Keratinocyte (primary cell): ENCODE data around the gene ZNF57. TPM values are rescaled to one million over a fixed set of nuclear protein-coding genes. Genes with fewer than 3 reads are reported as not detected.

Experiments used
- DNase-seq: peaks from one replicate; pipeline ENCODE4 v3.0.0-alpha.2; 2011; ENCODE audit warnings: low read depth, missing footprints, low spot score
- FAIRE-seq: peaks from 2 replicates; lab custom pipeline; 2011; peaks lifted over from hg19 to GRCh38; lab: Jason Lieb, UNC
- H2AFZ ChIP-seq: 2 replicates; pipeline ENCODE4 v1.6.0; 2012; ENCODE audit warnings: low read length, control low read depth, inconsistent platforms; ENCODE audit not compliant: control insufficient read depth
- H3K27ac ChIP-seq: 2 replicates; pipeline ENCODE4 v1.5.1; 2011; ENCODE audit warnings: low read length; ENCODE audit not compliant: control insufficient read depth, insufficient read depth
- H3K27me3 ChIP-seq: 3 replicates; pipeline ENCODE4 v1.6.0; 2011; ENCODE audit warnings: low read length; ENCODE audit not compliant: control insufficient read depth, insufficient read depth; ENCODE audit errors: extremely low read depth
- H3K36me3 ChIP-seq, 2 experiments: 2 replicates in 1 of 2; 3 replicates in 1 of 2; pipeline ENCODE4 v1.5.1; 2011; ENCODE audit warnings: low read length in 2 of 2, mild to moderate bottlenecking in 1 of 2; ENCODE audit not compliant: control insufficient read depth in 2 of 2, insufficient read depth in 2 of 2; ENCODE audit errors: extremely low read depth in 1 of 2
- H3K4me1 ChIP-seq: 3 replicates; pipeline ENCODE4 v1.5.1; 2011; ENCODE audit warnings: low read length; ENCODE audit not compliant: control insufficient read depth, insufficient read depth; ENCODE audit errors: extremely low read depth
- H3K4me2 ChIP-seq: 3 replicates; pipeline ENCODE4 v1.6.0; 2011; ENCODE audit warnings: low read depth, low read length; ENCODE audit not compliant: control insufficient read depth, insufficient read depth; ENCODE audit errors: extremely low read depth
- H3K4me3 ChIP-seq, 3 experiments: fragments of 200-600 bp in 1 of 3; sonication (generic) in 1 of 3; 2 replicates in 2 of 3; 3 replicates in 1 of 3; pipeline ENCODE4 v1.5.1; 2011 to 2016; ENCODE audit warnings: low read length in 3 of 3, mild to moderate bottlenecking in 3 of 3, control low read depth in 2 of 3, inconsistent platforms in 1 of 3, low read depth in 1 of 3, mixed read lengths in 1 of 3, mixed run types in 1 of 3, moderate library complexity in 1 of 3; ENCODE audit not compliant: control insufficient read depth in 2 of 3, insufficient read depth in 2 of 3; ENCODE audit errors: extremely low read depth in 1 of 3
- H3K79me2 ChIP-seq: 2 replicates; pipeline ENCODE4 v1.6.0; 2012; ENCODE audit warnings: low read length; ENCODE audit not compliant: control insufficient read depth, insufficient read depth
- H3K9ac ChIP-seq: 3 replicates; pipeline ENCODE4 v1.6.0; 2011; ENCODE audit warnings: low read length; ENCODE audit not compliant: control insufficient read depth, insufficient read depth; ENCODE audit errors: extremely low read depth
- H3K9me1 ChIP-seq: 3 replicates; pipeline ENCODE4 v1.6.0; 2011; ENCODE audit warnings: low read length; ENCODE audit not compliant: control insufficient read depth, insufficient read depth; ENCODE audit errors: extremely low read depth
- H3K9me3 ChIP-seq: 2 replicates; pipeline ENCODE4 v1.5.1; 2012; ENCODE audit warnings: low read depth, low read length; ENCODE audit not compliant: control insufficient read depth
- H4K20me1 ChIP-seq: 3 replicates; pipeline ENCODE4 v1.6.0; 2011; ENCODE audit warnings: low read length; ENCODE audit not compliant: control insufficient read depth, insufficient read depth; ENCODE audit errors: extremely low read depth
- CTCF ChIP-seq, 3 experiments: IDR thresholded peaks in 1 of 3; conservative IDR thresholded peaks in 1 of 3; optimal IDR thresholded peaks in 1 of 3; 2 replicates in 2 of 3; 3 replicates in 1 of 3; pipeline versions ENCODE3 to v1.5.1; 2011; ENCODE audit warnings: low read length in 3 of 3, mild to moderate bottlenecking in 3 of 3, moderate library complexity in 2 of 3, control low read depth in 1 of 3, inconsistent platforms in 1 of 3; ENCODE audit not compliant: insufficient read depth in 2 of 3; ENCODE audit errors: extremely low read depth in 1 of 3
- EZH2 ChIP-seq: IDR thresholded peaks from one replicate; pipeline ENCODE4 v1.6.1; 2012; ENCODE audit warnings: inconsistent platforms, mild to moderate bottlenecking, low read length, moderate library complexity
- dilution Hi-C: fragments of 300-500 bp; cut with MboI; formaldehyde crosslinking; loops from one replicate; pipeline ENCODE4 v1.7.0; 2020; ENCODE audit warnings: low sequenced_read_pairs; ENCODE audit not compliant: extremely low pct_ligation_motif_present
- polyA plus RNA-seq, 5 experiments: library from polyadenylated mRNA; depleted of rRNA in 3 of 5; stranded (reverse) in 3 of 5; stranded (forward) in 1 of 5; unstranded in 1 of 5; fragments of >200 nt; gene quantifications; 1 replicate in 1 of 5; 2 replicates in 3 of 5; 3 replicates in 1 of 5; pipeline versions ENCODE4 v1.2.1 to v1.2.3, GENCODE V29; 2011 to 2012; ENCODE audit warnings: missing spikeins in 2 of 5, low read depth in 1 of 5, low replicate concordance in 1 of 5

ZNF57 gene
- polyA plus RNA-seq, 1 donor (not counting 4 experiments of a cell fraction or from before 2014, with no cell fraction given), result 9.7 TPM

- dilution Hi-C loops, result no loop called here
- no peak for FAIRE-seq
These were observed 34.2 kb upstream of the ZNF57 start for GRCh38 chr19:2866495-2867024.

GRCh38 chr19:2867025-2867991, 33.4 kb upstream of the ZNF57 start, which contains the start of gene ZNF556:
TSS of gene ZNF556 (plus strand) at chr19:2867335. CDS start at chr19:2867422, 87 bp downstream.
- TF ChIP-seq EZH2 (no peak), CTCF (optimal IDR thresholded peaks at IDR 0.05 in 1 of 3, IDR thresholded peaks at IDR 0.05 in 1 of 3, conservative IDR thresholded peaks at IDR 0.05 in 1 of 3; ENCODE audit: extremely low read depth in 1 of 3, insufficient read depth in 2 of 3, low read length in 3 of 3) (no peak)
- no peak within 1 kb of the TSS for H3K27ac ChIP-seq
- no peaks in the 10 kb centered on the region for H3K9me1 ChIP-seq
- FAIRE-seq (no peak), DNase-seq (no peak)
- H3K9me3 ChIP-seq, result no peaks in the 10 kb centered on the region
- no peak within 1 kb of the TSS for H3K9ac ChIP-seq
- dilution Hi-C loops, result no loop called here
- H3K4me1 ChIP-seq, result no peaks in the 10 kb centered on the region
- H4K20me1 ChIP-seq, result no peaks in the 10 kb centered on the region
- no peaks in the 10 kb centered on the region for H3K79me2 ChIP-seq
- H3K4me2 ChIP-seq, result no peak within 1 kb of the TSS
- H3K36me3 ChIP-seq, result no peaks in the 10 kb centered on the region
- no peak within 1 kb of the TSS for H2AFZ ChIP-seq
- no peaks in the 10 kb centered on the region for H3K27me3 ChIP-seq
- no peak within 1 kb of the TSS for H3K4me3 ChIP-seq

More at GRCh38 chr19:2866495-2867024, 34.2 kb upstream of the ZNF57 start:
- Histone ChIP-seq H2AFZ (no peak overlapping the region), H3K9me1 (no peaks in the 10 kb centered on the region), H3K36me3 (no peaks in the 10 kb centered on the region), H3K9me3 (no peaks in the 10 kb centered on the region), H3K9ac (no peak overlapping the region), H3K27ac (no peak overlapping the region), H3K79me2 (no peaks in the 10 kb centered on the region), H4K20me1 (no peaks in the 10 kb centered on the region), H3K4me2 (no peak overlapping the region), H3K4me3 (no peak overlapping the region), H3K4me1 (no peaks in the 10 kb centered on the region), H3K27me3 (no peaks in the 10 kb centered on the region)
- no peak for DNase-seq
- TF ChIP-seq EZH2 (no peak), CTCF (optimal IDR thresholded peaks at IDR 0.05 in 1 of 3, IDR thresholded peaks at IDR 0.05 in 1 of 3, conservative IDR thresholded peaks at IDR 0.05 in 1 of 3; ENCODE audit: extremely low read depth in 1 of 3, insufficient read depth in 2 of 3, low read length in 3 of 3) (no peak)
